Mononuclear cell (primary cell): ENCODE results near the gene ASB1. TPM values are rescaled to one million over a fixed set of nuclear protein-coding genes. Genes with fewer than 3 reads are reported as not detected.

Experiments used
- H3K27me3 ChIP-seq: 2 replicates; pipeline ENCODE4 v1.6.0; 2011; ENCODE audit warnings: low read length, control low read depth; ENCODE audit not compliant: insufficient read depth
- H3K4me1 ChIP-seq: 2 replicates; pipeline ENCODE4 v1.5.1; 2011; ENCODE audit warnings: mild to moderate bottlenecking, low read length, control low read depth; ENCODE audit not compliant: insufficient read depth
- H3K4me3 ChIP-seq: 2 replicates; pipeline ENCODE4 v1.5.1; 2011; ENCODE audit warnings: mild to moderate bottlenecking, low read length, moderate library complexity
- H3K9me3 ChIP-seq: 2 replicates; pipeline ENCODE4 v1.5.1; 2011; ENCODE audit warnings: low read depth, mild to moderate bottlenecking, control low read depth, low read length
- total RNA-seq: library from RNA; depleted of rRNA; stranded (reverse); fragments of >200 nt; gene quantifications from one replicate; pipeline ENCODE4 v1.2.3, GENCODE V29; 2012

ASB1 gene
- total RNA-seq, 1 donor: 10.5 TPM

DNA sequence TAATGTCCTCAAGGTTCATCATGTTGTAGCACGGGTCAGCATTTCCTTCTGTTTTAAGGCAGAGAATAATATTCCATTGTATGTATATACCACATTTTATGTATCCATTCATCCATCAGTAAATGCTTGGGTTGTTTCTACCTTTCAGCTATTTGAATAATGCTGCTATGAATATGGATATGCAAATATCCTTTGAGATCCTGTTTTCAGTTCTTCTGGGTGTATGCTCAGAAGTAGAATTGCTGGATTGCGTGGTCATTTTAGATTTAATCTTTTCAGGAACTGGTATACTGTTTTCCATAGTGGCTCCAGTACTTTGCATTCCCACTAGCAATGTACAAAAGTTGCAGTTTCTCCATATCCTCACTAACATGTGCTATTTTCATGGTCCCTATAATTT lies 13.4 kb upstream of the ASB1 start:
- H3K9me3 ChIP-seq: no peaks in the 10 kb centered on the region
- no peak overlapping the region for H3K4me3 ChIP-seq
- no peaks in the 10 kb centered on the region for H3K4me1 ChIP-seq
- no peaks in the 10 kb centered on the region for H3K27me3 ChIP-seq

DNA sequence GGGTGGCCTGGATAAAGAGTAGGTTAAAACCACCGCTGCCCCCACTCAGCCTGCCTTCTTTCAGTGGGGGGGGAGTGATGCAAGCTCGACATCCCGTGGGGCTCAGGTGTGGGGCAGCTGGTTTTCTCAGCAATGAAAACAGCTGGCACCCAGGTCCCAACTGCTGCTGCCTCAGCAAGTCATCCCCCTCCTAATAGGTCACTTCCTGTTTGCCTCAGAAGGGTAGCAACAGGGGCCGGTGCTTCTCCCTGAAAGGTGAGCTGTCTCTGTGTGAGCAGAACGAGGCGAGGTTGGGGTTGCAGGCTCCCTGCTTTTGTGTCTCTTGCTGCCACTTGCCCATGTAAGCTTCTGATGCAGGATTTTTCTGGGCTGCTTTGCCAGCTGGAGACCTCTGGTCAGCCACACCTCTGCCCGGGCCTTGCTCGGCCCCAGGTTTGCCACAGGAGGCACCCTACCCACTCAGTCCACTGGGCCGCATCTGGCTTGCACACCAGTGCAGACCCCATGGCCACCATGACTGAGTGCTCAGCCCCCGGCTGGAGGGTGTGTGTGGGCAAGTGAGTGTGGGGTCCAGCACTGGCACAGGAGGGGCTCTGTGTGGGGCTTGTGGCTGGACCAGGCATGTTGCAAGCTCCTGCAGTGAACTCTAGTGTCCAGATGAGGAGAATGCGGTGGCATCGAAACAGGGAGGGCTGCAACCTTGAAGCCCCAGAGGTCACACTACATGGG lies 11.5 kb upstream of the ASB1 start:
- H3K4me3 ChIP-seq: no peak overlapping the region
- no peaks in the 10 kb centered on the region for H3K9me3 ChIP-seq
- no peaks in the 10 kb centered on the region for H3K27me3 ChIP-seq
- no peaks in the 10 kb centered on the region for H3K4me1 ChIP-seq

DNA sequence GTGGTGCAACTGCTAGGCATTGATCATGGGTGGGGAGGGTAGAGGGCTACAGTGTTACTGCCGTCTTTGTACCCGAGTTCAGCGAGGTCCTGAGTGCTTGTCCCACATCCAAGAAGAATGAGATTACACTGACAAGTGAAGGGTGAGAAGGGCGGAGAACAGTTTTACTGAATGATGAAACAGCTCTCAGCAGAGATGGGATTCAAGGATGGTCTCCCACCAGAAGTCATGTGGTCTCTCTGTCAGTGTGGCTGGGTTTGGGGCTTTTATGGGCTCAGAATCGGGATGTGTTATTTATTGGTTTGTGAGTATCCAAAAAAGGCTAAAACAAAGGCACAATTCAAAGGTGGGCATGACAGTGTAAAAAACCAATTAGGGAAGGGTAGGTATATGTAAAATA lies 10.8 kb upstream of the ASB1 start:
- Histone ChIP-seq H3K4me1 (no peaks in the 10 kb centered on the region), H3K9me3 (no peaks in the 10 kb centered on the region), H3K27me3 (no peaks in the 10 kb centered on the region), H3K4me3 (no peak overlapping the region)

DNA sequence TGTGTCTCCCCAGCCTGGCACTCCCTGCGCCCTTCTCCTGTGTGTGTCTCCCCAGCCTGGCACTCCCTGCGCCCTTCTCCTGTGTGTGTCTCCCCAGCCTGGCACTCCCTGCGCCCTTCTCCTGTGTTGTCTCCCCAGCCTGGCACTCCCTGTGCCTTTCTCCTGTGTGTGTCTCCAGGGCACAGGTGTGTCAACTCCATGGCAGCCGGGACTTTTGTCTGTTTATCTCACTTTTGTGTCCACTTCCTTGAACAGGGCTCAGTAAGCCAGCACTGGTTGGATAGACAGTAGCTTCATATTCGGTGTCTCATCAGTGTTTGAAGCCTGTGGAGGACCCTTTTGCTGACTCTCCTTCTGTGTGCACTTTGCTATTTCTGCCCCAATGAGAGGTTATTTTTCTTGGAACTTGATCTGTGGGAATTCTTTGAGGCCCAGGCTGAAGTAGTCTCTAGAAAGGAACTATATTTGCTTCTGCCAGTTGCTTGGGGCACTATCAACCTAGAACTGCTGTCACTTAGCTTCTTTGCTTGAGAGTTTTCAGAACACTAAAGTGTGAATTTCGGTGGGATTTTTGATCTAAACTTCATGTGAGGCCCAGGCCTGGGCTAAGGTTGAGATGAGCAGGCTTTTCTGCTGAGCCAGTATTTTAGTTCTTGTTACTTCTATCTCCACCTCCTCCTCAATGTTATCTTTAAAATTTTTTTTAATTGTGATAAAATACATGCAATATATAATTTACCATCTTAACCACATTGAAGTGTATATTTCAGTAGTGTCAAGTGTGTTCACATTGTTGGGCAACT lies 8.3 kb upstream of the ASB1 start:
- Histone ChIP-seq H3K4me1 (no peaks in the 10 kb centered on the region), H3K9me3 (no peaks in the 10 kb centered on the region), H3K4me3 (no peak overlapping the region), H3K27me3 (no peaks in the 10 kb centered on the region)

DNA sequence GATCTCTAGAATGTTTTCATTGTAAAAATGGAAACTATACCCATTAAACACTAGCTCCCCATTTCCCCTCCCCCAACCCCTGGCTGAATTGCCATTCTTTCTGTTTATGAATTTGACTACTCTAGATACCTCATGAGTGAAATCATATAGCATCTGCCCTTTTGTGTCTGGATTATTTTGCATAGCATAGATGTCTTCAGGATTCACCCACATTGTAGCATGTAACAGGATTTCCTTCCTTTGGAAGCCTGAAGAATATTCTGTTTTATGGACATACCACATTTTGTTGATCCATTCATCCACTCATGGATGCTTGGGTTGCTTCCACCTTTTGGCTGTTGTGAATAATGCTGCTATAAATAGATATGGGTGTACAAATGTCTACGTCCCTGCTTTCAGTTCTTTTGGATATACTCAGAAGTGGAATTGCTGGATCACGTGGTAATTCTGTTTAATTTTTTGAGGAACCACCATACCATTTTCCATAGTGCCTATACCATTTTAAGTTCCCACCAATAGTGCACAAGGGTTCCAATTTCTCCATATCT lies 7.7 kb upstream of the ASB1 start:
- Histone ChIP-seq H3K27me3 (no peaks in the 10 kb centered on the region), H3K9me3 (no peaks in the 10 kb centered on the region), H3K4me1 (no peaks in the 10 kb centered on the region), H3K4me3 (no peak overlapping the region)

DNA sequence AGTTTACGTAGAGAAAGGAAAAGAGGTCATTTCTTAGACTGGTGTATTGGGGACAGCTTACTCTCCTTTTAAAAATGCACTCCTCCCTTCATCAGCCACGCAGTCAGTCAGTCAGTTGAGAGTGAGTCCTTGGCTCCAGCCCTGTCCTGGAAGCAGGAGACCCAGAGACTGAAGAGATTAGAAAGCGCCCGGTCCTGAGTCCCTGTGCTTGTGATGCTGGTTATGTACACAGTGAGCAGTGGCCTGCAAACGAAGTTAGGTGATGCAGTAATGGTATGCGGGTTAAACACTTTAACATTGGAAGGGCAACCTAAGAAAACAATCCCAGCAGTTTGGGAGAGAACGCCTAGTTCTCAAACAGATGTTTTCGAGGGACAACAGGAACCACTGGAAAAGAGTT lies 6.3 kb upstream of the ASB1 start:
- H3K27me3 ChIP-seq: no peaks in the 10 kb centered on the region
- no peaks in the 10 kb centered on the region for H3K9me3 ChIP-seq
- H3K4me1 ChIP-seq: no peaks in the 10 kb centered on the region
- no peak overlapping the region for H3K4me3 ChIP-seq

DNA sequence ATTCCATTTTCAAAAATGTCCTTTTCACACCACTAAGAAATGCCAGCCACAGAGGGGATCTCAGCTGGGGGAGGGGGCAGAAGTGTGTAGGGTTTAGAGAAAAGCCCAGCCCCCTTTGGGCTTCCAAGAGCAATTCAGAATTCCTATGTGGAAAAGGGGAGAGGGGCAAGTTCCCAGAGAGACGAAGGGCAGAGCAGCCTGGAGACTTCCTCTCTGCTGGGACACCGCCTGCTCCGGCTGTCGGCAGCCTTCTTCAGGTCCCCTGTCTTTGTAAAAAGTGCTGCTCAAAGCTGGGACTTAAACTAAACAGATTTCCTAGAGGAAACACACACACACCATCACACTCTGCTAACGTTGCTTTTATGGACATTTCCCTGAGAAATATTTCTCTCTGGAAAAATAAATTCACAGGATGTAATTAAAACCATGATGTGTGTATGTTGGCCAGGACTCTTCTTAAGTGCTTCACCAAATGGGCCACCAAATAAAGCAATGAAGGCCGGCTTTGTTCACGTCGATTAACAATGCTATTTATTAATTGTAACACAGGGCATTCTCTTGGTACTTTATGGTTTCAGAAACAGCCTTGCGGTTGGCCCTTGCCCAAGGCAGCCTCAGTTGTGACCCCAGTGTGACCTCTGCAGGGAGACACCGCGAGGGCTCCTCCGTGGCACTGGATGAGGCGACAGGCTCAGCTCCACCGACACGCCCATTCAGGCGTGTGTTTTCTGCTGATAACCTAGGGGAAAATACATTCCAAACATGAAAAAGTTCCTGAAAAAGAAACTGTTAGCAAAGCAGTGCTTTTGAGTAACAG lies 5.6 kb upstream of the ASB1 start:
- Histone ChIP-seq H3K9me3 (no peaks in the 10 kb centered on the region), H3K4me1 (peaks cover 5% of the 10 kb centered on the region), H3K27me3 (no peaks in the 10 kb centered on the region)

DNA sequence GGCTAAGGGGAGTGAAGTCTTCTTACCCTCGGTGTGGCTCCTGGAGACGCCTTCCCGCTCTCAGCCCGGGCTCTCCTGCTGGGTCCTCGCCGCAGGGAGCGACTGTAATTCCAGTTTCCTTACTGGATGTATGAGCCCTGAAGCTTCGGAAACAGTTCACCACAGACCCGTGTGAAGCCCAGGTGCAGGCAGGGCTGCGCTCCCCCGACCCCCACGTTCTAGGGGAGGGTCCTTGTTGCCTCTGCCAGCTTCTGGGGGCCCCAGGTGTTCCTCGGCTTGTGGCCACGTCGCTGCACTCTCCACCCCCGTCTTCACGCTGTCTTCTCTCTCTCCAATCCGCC lies 5.1 kb upstream of the ASB1 start:
- Histone ChIP-seq H3K4me1 (peaks cover 8% of the 10 kb centered on the region), H3K27me3 (no peaks in the 10 kb centered on the region), H3K9me3 (no peaks in the 10 kb centered on the region), H3K4me3 (no peak overlapping the region)

More for the DNA sequence above, 5.6 kb upstream of the ASB1 start:
- no peak overlapping the region for H3K4me3 ChIP-seq

DNA sequence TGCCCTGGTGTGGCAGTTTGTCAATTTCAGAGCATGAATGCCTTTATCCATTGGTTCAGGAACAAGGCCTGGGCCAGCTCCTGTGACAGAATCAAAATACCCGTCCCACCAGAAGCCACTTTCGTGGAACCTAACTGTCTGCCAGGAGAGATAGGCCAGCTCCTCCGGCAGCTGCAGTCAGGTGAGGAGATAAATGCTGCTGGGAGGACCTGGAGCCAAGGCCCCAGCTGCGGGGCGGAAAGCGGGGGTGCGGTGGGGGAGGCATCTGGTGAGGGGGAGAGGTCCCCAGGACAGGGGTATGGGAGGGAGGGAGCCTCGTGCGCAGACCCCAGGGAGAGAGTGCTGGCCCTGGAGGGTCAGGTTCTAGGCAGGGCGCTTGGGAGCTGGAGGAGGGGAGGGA lies 4.4 kb upstream of the ASB1 start:
- no peak overlapping the region for H3K4me3 ChIP-seq
- no peaks in the 10 kb centered on the region for H3K9me3 ChIP-seq
- no peaks in the 10 kb centered on the region for H3K27me3 ChIP-seq
- peaks cover 10% of the 10 kb centered on the region for H3K4me1 ChIP-seq

DNA sequence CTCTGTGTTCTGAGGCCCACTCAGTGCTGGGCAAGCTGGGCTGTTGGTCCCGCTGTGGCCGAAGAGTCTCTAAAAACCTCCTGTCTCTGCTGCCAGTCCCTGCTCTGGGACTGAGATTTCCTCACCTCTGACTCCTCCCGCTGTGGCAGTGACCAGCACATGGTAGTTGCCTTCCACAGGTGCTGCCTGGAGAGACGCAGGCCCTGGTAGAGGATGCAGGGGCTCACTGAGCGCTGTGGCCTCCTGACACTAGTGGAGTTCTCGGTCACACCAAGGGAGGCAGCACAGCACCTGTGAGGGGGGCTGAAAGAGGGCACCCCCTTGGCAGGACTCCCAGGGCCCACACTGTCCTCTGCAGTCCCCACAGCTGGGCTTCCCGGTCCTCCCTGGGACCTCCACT lies 3.8 kb upstream of the ASB1 start:
- Histone ChIP-seq H3K27me3 (no peaks in the 10 kb centered on the region), H3K4me1 (peaks cover 17% of the 10 kb centered on the region), H3K4me3 (no peak overlapping the region), H3K9me3 (no peaks in the 10 kb centered on the region)

DNA sequence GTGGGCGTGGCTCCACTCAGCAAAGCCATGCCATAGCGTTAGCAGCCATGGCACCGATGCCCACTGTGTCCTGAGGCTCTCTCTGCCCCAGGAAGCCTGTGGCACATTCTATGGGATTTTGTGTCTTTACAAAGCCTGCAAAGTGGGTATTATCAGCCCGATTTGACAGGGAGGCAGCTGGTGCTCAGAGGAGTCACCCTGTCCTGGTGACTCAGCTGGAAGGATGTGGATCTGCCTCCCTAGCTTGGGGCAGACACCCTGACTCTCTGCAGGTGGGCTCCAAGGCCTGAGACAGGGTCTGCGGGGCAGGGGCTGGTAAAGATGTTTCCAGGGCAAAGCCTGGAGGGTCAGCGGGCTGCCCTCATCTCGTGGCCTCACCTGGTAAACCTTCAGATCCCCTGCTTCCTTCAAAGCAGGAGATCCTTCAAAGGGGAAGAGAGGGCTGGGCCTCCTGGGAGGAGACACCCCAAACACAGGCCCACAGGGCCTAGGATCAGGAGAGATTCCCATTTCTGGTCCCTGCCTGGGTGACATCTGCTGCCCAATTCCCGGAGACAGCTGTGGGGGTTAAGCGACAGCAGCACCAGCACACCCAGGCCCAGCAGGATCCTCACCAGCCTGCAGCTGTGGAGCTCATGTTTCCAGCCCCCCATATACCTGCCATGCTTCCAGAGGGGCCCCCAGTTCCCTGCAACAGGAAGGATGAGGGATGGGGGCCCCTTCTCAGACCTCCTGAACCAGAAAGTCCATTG lies 3.0 kb upstream of the ASB1 start:
- peaks cover 25% of the 10 kb centered on the region for H3K4me1 ChIP-seq
- no peaks in the 10 kb centered on the region for H3K27me3 ChIP-seq
- H3K4me3 ChIP-seq: no peak overlapping the region
- no peaks in the 10 kb centered on the region for H3K9me3 ChIP-seq

DNA sequence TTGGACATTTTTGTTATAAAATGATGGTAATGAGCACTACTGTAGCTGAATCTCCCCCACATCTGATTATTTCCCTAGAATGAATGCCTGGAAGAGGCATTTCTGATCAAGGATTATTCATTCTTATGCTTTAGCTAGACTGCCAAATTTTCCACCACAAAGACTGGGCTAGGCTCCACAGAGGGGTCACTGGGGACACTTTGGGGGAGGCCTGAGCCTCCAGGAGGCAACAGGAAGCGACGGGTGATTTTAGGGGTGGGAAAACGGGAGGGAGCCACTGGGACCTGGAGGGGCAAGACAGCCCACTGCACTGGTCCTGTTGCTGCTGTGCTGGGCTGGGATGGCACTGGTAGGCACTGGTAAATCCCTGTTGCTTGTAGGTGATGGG lies 2.4 kb upstream of the ASB1 start:
- peaks cover 27% of the 10 kb centered on the region for H3K4me1 ChIP-seq
- H3K4me3 ChIP-seq: no peak overlapping the region
- no peaks in the 10 kb centered on the region for H3K27me3 ChIP-seq
- H3K9me3 ChIP-seq: no peaks in the 10 kb centered on the region

DNA sequence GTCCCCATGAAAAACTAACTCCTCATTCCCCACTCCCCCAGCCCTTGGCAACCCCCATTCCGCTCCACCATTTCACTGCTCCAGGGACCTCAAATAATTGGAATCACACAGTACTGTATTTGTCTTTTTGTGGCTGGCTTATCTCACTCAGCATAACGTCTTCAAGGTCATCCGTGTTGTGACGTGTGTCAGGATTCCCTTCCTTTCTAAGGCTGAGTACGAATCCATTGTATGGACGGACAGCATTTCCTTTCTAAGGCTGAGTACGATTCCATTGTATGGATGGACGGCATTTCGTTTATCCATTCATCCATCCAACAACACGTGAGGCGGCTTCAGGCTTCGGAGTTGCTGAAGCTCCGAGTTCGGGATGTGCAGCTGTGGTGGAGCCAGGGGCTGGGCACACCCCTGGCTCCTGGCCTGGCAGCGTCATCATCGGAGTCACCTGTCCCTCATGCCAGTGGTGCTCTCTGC lies 1.2 kb upstream of the ASB1 start:
- Histone ChIP-seq H3K4me1 (peaks cover 27% of the 10 kb centered on the region), H3K9me3 (no peaks in the 10 kb centered on the region), H3K4me3 (no peak overlapping the region), H3K27me3 (no peaks in the 10 kb centered on the region)

DNA sequence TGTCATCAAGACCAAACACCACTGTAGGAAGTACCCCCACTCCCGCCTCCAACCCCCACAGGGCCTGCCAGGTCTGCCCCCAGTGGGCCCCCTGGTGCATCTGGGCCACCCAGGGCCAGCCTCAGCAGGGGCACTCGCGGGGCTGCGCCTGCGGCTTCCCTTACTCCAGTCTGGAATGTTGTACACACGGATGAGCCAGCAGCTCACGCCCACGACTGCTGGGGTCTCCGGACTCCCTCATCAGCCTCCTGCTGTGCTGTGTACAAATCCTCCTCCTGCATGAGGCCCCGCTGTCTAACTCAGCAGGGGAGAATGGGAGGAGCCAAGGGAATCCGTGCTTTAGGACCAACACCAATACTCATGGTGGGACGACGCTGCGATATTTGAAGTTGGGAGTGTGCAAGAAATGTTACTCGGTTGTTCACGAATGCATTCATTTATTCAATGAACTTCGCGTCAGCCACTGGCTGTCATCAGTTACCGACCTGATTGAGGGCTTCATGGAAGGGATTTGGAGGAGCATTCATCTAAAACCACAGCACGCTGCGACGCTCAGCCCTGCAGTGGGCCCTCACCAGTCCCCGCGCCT lies 654 bp upstream of the ASB1 start:
- Histone ChIP-seq H3K27me3 (no peaks in the 10 kb centered on the region), H3K4me3 (peak overlapping the region; percentile 82), H3K4me1 (peaks cover 27% of the 10 kb centered on the region), H3K9me3 (no peaks in the 10 kb centered on the region)
